GM10847 (cell line): ENCODE measurements around the gene F13A1.

Experiments used
- POLR2A ChIP-seq: IDR thresholded peaks from 2 replicates; pipeline ENCODE4 v1.6.1; 2011; ENCODE audit not compliant: insufficient read length; ENCODE audit errors: extremely low read depth

The F13A1 gene

GRCh38 chr6:6131492-6132109 lies 188.9 kb downstream of the F13A1 start:
- no peak for TF ChIP-seq POLR2A

- TF ChIP-seq POLR2A: no peak
These were observed 195.0 kb downstream of the F13A1 start for GRCh38 chr6:6125495-6125894.

- no peak for TF ChIP-seq POLR2A
These were observed 196.7 kb downstream of the F13A1 start for GRCh38 chr6:6123803-6124202.

GRCh38 chr6:6121943-6122342 lies 198.5 kb downstream of the F13A1 start:
- no peak for TF ChIP-seq POLR2A

- TF ChIP-seq POLR2A: no peak
These were observed 214.9 kb downstream of the F13A1 start for GRCh38 chr6:6105472-6106036.
